ENCODE results near the gene SPATA31D1. TPM values are rescaled to one million over a fixed set of nuclear protein-coding genes. Genes with fewer than 3 reads are reported as not detected.
"Not testable (repeated sequence)": the region's sequence is repeated elsewhere in the genome, so short reads cannot be mapped to it uniquely, and the experiment has no call there.

SPATA31D1 gene
- not detected for total RNA-seq
- long read RNA-seq: 0 reads

DNA sequence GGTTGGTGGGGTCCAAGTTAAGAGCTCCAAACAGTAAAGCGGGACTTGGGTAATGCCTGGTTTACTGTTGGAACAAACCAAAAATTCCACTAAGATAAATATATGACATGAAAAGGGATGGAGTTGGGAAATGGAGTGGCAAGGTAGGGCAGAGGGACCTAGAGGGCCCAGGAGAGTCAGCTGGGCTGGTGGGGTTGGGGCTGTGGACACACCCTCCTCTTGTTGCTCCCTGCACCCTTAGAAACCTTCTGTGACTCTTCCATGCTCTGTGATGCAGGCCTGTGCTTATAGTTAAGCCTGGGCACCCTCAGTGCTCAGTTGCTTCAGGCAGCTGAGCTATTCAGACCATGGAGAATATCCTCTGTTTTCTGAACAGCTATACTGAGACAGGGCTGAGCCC, at the start of gene SPATA31D1:
SPATA31D1 (plus strand) TSS at position 301 of the 400 bp plus-strand sequence; CDS start at position 348, 47 bp downstream.
- H3K9me3 ChIP-seq; H3K36me3 ChIP-seq; H3K4me1 ChIP-seq; H3K4me3 ChIP-seq; DNase-seq; intact Hi-C loops (cut with DNase I); H3K27me3 ChIP-seq; H3K27ac ChIP-seq; ATAC-seq: not testable (repeated sequence)

DNA sequence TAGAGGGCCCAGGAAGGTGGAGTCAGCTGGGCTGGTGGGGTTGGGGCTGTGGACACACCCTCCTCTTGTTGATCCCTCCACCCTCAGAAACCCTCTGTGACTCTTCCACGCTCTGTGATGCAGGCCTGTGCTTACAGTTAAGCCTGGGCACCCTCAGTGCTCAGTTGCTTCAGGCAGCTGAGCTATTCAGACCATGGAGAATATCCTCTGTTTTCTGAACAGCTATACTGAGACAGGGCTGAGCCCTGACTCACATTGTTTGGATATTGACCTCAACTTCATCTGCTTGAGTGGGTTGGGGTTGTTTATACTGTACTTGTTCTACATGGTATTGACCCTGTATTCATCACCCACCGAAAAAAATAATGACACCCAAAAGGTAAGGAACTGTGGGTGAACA, 45.2 kb upstream of the SPATA31D1 start, which contains the start of gene SPATA31D3:
SPATA31D3 (plus strand) TSS at position 108 of the 400 bp plus-strand sequence; CDS start at position 194, 86 bp downstream.
- H3K27me3 ChIP-seq; DNase-seq; H3K4me3 ChIP-seq; intact Hi-C loops (cut with DNase I); H3K36me3 ChIP-seq; H3K4me1 ChIP-seq; H3K9me3 ChIP-seq; H3K27ac ChIP-seq: not testable (repeated sequence)
- peak; percentile 9 for ATAC-seq

DNA sequence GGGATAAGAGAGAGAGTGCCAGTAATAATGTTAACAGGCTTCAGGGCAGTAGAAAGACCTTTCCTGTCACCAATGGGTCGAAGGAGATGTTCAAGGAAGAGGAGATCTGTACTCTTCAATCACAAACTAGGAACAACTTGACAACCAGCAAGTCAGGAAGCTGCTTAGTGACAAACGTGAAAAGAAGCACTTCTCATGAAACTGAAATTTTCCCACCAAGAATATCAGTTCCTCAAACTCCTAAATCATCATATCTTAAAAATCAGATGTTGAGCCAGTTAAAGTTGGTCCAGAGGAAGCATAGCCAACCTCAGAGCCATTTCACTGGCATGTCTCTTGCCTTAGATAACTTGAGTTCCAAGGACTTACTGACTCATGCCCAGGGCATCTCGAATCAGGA, 39.9 kb upstream of the SPATA31D1 start:
- H3K4me1 ChIP-seq; H3K36me3 ChIP-seq; intact Hi-C loops (cut with DNase I); H3K27me3 ChIP-seq; ATAC-seq; H3K9me3 ChIP-seq; DNase-seq; H3K4me3 ChIP-seq; H3K27ac ChIP-seq: not testable (repeated sequence)

DNA sequence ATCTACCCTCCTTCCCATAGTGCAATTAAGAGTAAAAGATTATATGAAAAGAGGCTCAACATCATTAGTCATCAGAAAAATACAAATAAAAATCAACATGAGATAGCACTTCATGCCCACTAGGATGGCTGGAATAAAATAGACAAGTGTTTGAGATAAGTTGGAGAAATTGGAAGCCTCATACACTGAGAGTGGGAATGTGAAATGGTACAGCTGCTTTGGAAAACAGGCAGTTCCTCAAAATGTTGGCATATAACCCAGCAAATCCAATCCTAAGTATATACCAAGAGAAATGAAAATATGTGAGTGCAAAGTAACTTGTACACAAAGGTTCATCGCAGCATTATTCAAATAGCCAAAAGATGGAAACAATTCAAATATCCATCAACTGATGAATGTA, 35.5 kb upstream of the SPATA31D1 start:
- no peaks in the 10 kb centered on the region for H3K36me3 ChIP-seq
- no peaks in the 10 kb centered on the region for H3K9me3 ChIP-seq
- no peak for DNase-seq
- intact Hi-C loops (cut with DNase I): no loop called here
- H3K4me1 ChIP-seq: no peaks in the 10 kb centered on the region
- no peaks in the 10 kb centered on the region for H3K27me3 ChIP-seq
- TF ChIP-seq, protein P1, sequence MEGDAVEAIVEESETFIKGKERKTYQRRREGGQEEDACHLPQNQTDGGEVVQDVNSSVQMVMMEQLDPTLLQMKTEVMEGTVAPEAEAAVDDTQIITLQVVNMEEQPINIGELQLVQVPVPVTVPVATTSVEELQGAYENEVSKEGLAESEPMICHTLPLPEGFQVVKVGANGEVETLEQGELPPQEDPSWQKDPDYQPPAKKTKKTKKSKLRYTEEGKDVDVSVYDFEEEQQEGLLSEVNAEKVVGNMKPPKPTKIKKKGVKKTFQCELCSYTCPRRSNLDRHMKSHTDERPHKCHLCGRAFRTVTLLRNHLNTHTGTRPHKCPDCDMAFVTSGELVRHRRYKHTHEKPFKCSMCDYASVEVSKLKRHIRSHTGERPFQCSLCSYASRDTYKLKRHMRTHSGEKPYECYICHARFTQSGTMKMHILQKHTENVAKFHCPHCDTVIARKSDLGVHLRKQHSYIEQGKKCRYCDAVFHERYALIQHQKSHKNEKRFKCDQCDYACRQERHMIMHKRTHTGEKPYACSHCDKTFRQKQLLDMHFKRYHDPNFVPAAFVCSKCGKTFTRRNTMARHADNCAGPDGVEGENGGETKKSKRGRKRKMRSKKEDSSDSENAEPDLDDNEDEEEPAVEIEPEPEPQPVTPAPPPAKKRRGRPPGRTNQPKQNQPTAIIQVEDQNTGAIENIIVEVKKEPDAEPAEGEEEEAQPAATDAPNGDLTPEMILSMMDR (IDR thresholded peaks at IDR 0.05): no peak
- no peak overlapping the region for H3K4me3 ChIP-seq
- no peak for ATAC-seq
- H3K27ac ChIP-seq: no peak overlapping the region

DNA sequence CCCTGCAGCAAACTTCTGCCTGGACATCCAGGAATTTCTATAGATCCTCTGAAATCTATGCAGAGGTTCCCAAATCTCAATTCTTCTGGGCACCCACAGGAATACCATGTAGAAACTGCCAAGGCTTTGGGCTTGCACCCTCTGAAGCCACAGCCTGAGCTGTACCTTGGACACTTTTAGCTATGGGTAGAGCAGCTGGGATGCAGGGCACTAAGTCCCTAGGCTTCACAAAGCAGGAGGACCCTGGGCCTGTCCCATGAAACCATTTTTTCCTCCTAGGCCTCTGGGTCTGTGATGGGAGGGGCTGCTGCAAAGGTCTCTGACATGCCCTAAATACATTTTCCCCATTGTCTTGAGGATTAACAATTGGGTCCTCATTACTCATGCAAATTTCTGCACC, 32.9 kb upstream of the SPATA31D1 start:
- Histone ChIP-seq H3K36me3 (no peaks in the 10 kb centered on the region), H3K27me3 (no peaks in the 10 kb centered on the region), H3K27ac (no peak overlapping the region), H3K4me1 (no peaks in the 10 kb centered on the region), H3K9me3 (no peaks in the 10 kb centered on the region), H3K4me3 (no peak overlapping the region)
- DNase-seq (no peak), ATAC-seq (no peak)
- TF ChIP-seq, protein P1 (IDR thresholded peaks at IDR 0.05): no peak
- intact Hi-C loops (cut with DNase I): no loop called here

DNA sequence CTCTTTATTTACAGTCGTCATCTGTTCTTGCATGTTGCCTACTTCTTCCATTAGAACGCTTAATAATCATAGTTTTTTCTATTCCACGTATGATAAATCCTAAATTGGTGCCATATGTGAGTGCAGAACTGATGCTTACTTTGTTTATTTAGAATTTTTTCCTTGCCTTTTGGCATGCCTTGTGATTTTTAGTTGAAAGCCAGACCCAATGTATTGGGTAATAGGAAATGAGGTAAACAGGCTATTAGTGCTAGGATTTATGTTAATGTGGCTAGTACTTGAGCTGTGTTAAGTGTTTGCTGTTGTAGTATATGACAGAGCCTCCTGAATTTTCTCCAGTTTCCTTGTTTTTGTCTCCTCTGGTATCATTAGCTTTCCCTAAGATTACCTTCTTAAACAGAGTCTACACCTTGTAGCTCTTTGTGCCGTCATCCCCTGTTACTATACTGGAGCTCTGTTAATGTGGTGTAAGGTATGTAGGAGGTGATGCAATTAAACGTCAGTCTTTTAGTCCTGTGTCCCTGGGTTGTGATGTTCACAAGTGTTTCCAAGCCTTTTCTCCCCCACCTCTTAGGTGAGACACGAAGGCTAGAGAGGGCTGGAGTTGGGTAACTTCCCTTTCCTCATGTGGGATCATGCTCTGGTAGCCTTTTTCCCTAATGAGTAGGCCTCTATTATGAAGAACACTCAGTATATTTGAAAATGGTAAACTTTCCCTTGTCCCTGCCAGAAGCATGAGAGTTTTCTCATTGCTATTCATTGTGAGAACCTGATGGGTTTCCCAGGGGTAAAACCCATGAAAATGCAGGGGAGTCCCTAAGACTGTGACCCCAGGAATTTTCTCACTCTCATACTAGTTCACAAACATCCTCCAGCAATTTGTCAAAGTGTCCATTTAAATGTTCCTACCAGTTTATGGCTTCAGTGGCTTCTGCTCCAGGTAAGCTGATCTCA, 24.1 kb upstream of the SPATA31D1 start:
- Histone ChIP-seq H3K36me3 (no peaks in the 10 kb centered on the region), H3K27ac (no peak overlapping the region), H3K4me3 (no peak overlapping the region), H3K4me1 (no peaks in the 10 kb centered on the region), H3K27me3 (no peaks in the 10 kb centered on the region), H3K9me3 (no peaks in the 10 kb centered on the region)
- no peak for ATAC-seq
- intact Hi-C loops (cut with DNase I): no loop called here
- TF ChIP-seq, protein P1 (IDR thresholded peaks at IDR 0.05): no peak
- DNase-seq: no peak

DNA sequence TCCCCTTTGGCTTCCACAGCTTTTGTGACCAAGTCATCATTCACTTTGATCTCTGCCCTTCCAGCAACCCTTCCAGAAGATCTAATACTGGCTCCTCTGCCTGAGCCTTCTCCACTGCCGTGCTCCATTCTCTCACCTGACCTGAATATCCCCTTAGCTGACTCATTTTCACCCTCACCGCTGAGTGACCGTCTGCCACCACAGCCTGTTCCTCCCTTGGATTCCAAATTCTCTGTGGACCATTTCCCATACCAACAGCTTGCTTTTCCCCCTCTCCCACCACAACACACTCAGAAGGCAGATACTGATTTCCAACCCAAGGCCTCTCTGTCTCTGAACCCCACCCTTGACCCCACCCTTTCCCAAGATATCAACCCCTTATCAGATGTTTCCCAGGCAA, 20.5 kb upstream of the SPATA31D1 start:
- no peak overlapping the region for H3K4me3 ChIP-seq
- TF ChIP-seq, protein P1 (IDR thresholded peaks at IDR 0.05): no peak
- no peaks in the 10 kb centered on the region for H3K27me3 ChIP-seq

More for the DNA sequence above, 20.5 kb upstream of the SPATA31D1 start:
- Histone ChIP-seq H3K36me3 (no peaks in the 10 kb centered on the region), H3K27ac (no peak overlapping the region), H3K9me3 (no peaks in the 10 kb centered on the region), H3K4me1 (no peaks in the 10 kb centered on the region)
- intact Hi-C loops (cut with DNase I): no loop called here
- ATAC-seq: no peak
- DNase-seq: no peak

Data from upper lobe of right lung (tissue), 1 donor.